ENCODE measurements around the gene EVPL.
"Not testable (repeated sequence)": the region's sequence is repeated elsewhere in the genome, so short reads cannot be mapped to it uniquely, and the experiment has no call there.

Gene EVPL

GRCh38 chr17:76027159-76027839, at the start of gene EVPL:
Gene EVPL, minus strand, starts transcription at chr17:76027306. Its CDS starts 108 bp downstream, at chr17:76027198.
- no peak for FAIRE-seq

GRCh38 chr17:76076146-76076764, 49.1 kb upstream of the EVPL start:
- no peak for FAIRE-seq

GRCh38 chr17:76075364-76076145, 48.4 kb upstream of the EVPL start:
- FAIRE-seq: no peak

- no peak for FAIRE-seq
Observed at GRCh38 chr17:76074390-76075363, 47.6 kb upstream of the EVPL start, which contains the start of gene GALR2. Gene GALR2, plus strand, starts transcription at chr17:76074781. Its CDS starts 103 bp downstream, at chr17:76074884.

- FAIRE-seq: no peak
Observed at GRCh38 chr17:76072148-76072858, 45.2 kb upstream of the EVPL start, which contains the start of gene SRP68. Gene SRP68, minus strand, starts transcription at chr17:76072517. Its CDS starts 26 bp downstream, at chr17:76072491.

GRCh38 chr17:76071531-76072147, 44.5 kb upstream of the EVPL start:
- FAIRE-seq: no peak

- FAIRE-seq: no peak
Observed at GRCh38 chr17:76065775-76066174, 38.7 kb upstream of the EVPL start.

- no peak for FAIRE-seq
Observed at GRCh38 chr17:76063875-76064546, 36.9 kb upstream of the EVPL start.

GRCh38 chr17:76058264-76058663, 31.2 kb upstream of the EVPL start:
- not testable (repeated sequence) for FAIRE-seq

- no peak for FAIRE-seq
Observed at GRCh38 chr17:76056882-76057281, 29.8 kb upstream of the EVPL start.

- FAIRE-seq: no peak
Observed at GRCh38 chr17:76054112-76054476, 27.0 kb upstream of the EVPL start.

- FAIRE-seq: no peak
Observed at GRCh38 chr17:76053246-76054111, 26.4 kb upstream of the EVPL start.

GRCh38 chr17:76051561-76051960, 24.5 kb upstream of the EVPL start:
- FAIRE-seq: no peak

GRCh38 chr17:76050538-76051467, 23.7 kb upstream of the EVPL start:
- no peak for FAIRE-seq

- FAIRE-seq: no peak
Observed at GRCh38 chr17:76049836-76050537, 22.9 kb upstream of the EVPL start.

- no peak for FAIRE-seq
Observed at GRCh38 chr17:76049239-76049638, 22.1 kb upstream of the EVPL start.

- no peak for FAIRE-seq
Observed at GRCh38 chr17:76048711-76049110, 21.6 kb upstream of the EVPL start.

Measured in colon (tissue), 2 donors.